ENCODE data around the gene BOLL.

- TF ChIP-seq ZNF274 (IDR thresholded peaks at IDR 0.05; ENCODE audit: low read depth, low read length), result no peak
- TF ChIP-seq YY1 (IDR thresholded peaks at IDR 0.05; ENCODE audit: insufficient read depth, insufficient read length), result no peak
These were observed 17.9 kb upstream of the BOLL start for GRCh38 chr2:197803033-197803444.
